D721Med (cell line): Measurements from ENCODE around the gene PPIP5K2.
"Not testable (repeated sequence)": the region's sequence is repeated elsewhere in the genome, so short reads cannot be mapped to it uniquely, and the experiment has no call there.

Source experiments
- DNase-seq: peaks from one replicate; pipeline ENCODE4 v3.0.0; 2011; ENCODE audit warnings: low spot score; ENCODE audit not compliant: insufficient read length
- FAIRE-seq: peaks from 2 replicates; lab custom pipeline; 2011; peaks lifted over from hg19 to GRCh38; lab: Jason Lieb, UNC
- CTCF ChIP-seq: IDR thresholded peaks from 2 replicates; pipeline ENCODE4 v1.5.1; 2012; ENCODE audit warnings: mild to moderate bottlenecking, control low read depth; ENCODE audit not compliant: insufficient read depth; ENCODE audit errors: missing control alignments

The PPIP5K2 gene

GRCh38 chr5:103119765-103120606 is at the start of gene PPIP5K2, which contains the start of gene GIN1:
TSS of gene PPIP5K2 (plus strand) at chr5:103120301. CDS start at chr5:103129590, 9,289 bp downstream.
TSS of gene GIN1 (minus strand) at chr5:103120138. CDS start at chr5:103108707, 11,431 bp downstream.
- peak; percentile 35 for FAIRE-seq
- no peak for TF ChIP-seq CTCF
- peak; percentile 14 for DNase-seq

- FAIRE-seq, DNase-seq: not testable (repeated sequence)
These were observed 46.6 kb upstream of the PPIP5K2 start for GRCh38 chr5:103073500-103073899.

- TF ChIP-seq CTCF = no peak
- no peak for DNase-seq
- no peak for FAIRE-seq
These were observed 44.7 kb upstream of the PPIP5K2 start for GRCh38 chr5:103075442-103075841.

GRCh38 chr5:103079796-103080195 is 40.3 kb upstream of the PPIP5K2 start:
- TF ChIP-seq CTCF = no peak
- DNase-seq = no peak
- no peak for FAIRE-seq

GRCh38 chr5:103086547-103086946 is 33.6 kb upstream of the PPIP5K2 start:
- FAIRE-seq (no peak), DNase-seq (no peak)
- no peak for TF ChIP-seq CTCF

- TF ChIP-seq CTCF = no peak
- FAIRE-seq (no peak), DNase-seq (no peak)
These were observed 30.8 kb upstream of the PPIP5K2 start for GRCh38 chr5:103089272-103089671.

GRCh38 chr5:103090791-103091190 is 29.3 kb upstream of the PPIP5K2 start:
- no peak for DNase-seq
- no peak for FAIRE-seq
- TF ChIP-seq CTCF = no peak
